ENCODE results near the gene ZNF324. TPM values are rescaled to one million over a fixed set of nuclear protein-coding genes. Genes with fewer than 3 reads are reported as not detected.

Gene ZNF324
- total RNA-seq, 1 donor from 2014 or later = 10.0 TPM

GRCh38 chr19:58479303-58479702 lies 12.4 kb downstream of the ZNF324 start:
- Histone ChIP-seq H3K27ac (no peak overlapping the region), H3K27me3 (ENCODE audit: low read depth) (no peaks in the 10 kb centered on the region), H3K4me3 (no peak overlapping the region), H3K9me3 (no peaks in the 10 kb centered on the region), H3K36me3 (peaks cover 29% of the 10 kb centered on the region), H3K4me1 (peaks cover 19% of the 10 kb centered on the region)
- no peak for ATAC-seq
- intact Hi-C loops (cut with DNase I) = no loop called here
- no peak for TF ChIP-seq CTCF (IDR thresholded peaks at IDR 0.05)
- no peak for DNase-seq

- Histone ChIP-seq H3K27ac (no peak overlapping the region), H3K4me3 (no peak overlapping the region), H3K9me3 (no peaks in the 10 kb centered on the region), H3K36me3 (peaks cover 29% of the 10 kb centered on the region), H3K27me3 (ENCODE audit: low read depth) (no peaks in the 10 kb centered on the region), H3K4me1 (peaks cover 16% of the 10 kb centered on the region)
- TF ChIP-seq CTCF (IDR thresholded peaks at IDR 0.05) = no peak
- DNase-seq = no peak
- intact Hi-C loops (cut with DNase I) = no loop called here
- ATAC-seq = no peak
Observed at GRCh38 chr19:58479736-58480480, 13.0 kb downstream of the ZNF324 start.

- Histone ChIP-seq H3K4me3 (no peak overlapping the region), H3K9me3 (no peaks in the 10 kb centered on the region), H3K27ac (no peak overlapping the region), H3K36me3 (peaks cover 29% of the 10 kb centered on the region), H3K4me1 (peaks cover 10% of the 10 kb centered on the region), H3K27me3 (ENCODE audit: low read depth) (no peaks in the 10 kb centered on the region)
- no peak for DNase-seq
- intact Hi-C loops (cut with DNase I) = no loop called here
- no peak for ATAC-seq
- no peak for TF ChIP-seq CTCF (IDR thresholded peaks at IDR 0.05)
Observed at GRCh38 chr19:58480481-58480830, 13.6 kb downstream of the ZNF324 start.

- Histone ChIP-seq H3K4me3 (no peak overlapping the region), H3K4me1 (peaks cover 10% of the 10 kb centered on the region), H3K27me3 (ENCODE audit: low read depth) (no peaks in the 10 kb centered on the region), H3K27ac (no peak overlapping the region), H3K9me3 (no peaks in the 10 kb centered on the region), H3K36me3 (peaks cover 29% of the 10 kb centered on the region)
- no peak for TF ChIP-seq CTCF (IDR thresholded peaks at IDR 0.05)
- ATAC-seq (no peak), DNase-seq (no peak)
- intact Hi-C loops (cut with DNase I) = no loop called here
Observed at GRCh38 chr19:58480831-58481230, 14.0 kb downstream of the ZNF324 start.

GRCh38 chr19:58482372-58482771 lies 15.5 kb downstream of the ZNF324 start:
- ATAC-seq (no peak), DNase-seq (no peak)
- intact Hi-C loops (cut with DNase I) = no loop called here
- no peaks in the 10 kb centered on the region for H3K9me3 ChIP-seq
- H3K36me3 ChIP-seq = peaks cover 29% of the 10 kb centered on the region
- no peaks in the 10 kb centered on the region for H3K27me3 ChIP-seq (ENCODE audit: low read depth)
- no peak overlapping the region for H3K4me3 ChIP-seq
- no peak overlapping the region for H3K27ac ChIP-seq
- peaks cover under 1% of the 10 kb centered on the region for H3K4me1 ChIP-seq
- TF ChIP-seq CTCF (IDR thresholded peaks at IDR 0.05) = no peak
